Measurements from ENCODE around the gene RPL10.

Gene RPL10

DNA sequence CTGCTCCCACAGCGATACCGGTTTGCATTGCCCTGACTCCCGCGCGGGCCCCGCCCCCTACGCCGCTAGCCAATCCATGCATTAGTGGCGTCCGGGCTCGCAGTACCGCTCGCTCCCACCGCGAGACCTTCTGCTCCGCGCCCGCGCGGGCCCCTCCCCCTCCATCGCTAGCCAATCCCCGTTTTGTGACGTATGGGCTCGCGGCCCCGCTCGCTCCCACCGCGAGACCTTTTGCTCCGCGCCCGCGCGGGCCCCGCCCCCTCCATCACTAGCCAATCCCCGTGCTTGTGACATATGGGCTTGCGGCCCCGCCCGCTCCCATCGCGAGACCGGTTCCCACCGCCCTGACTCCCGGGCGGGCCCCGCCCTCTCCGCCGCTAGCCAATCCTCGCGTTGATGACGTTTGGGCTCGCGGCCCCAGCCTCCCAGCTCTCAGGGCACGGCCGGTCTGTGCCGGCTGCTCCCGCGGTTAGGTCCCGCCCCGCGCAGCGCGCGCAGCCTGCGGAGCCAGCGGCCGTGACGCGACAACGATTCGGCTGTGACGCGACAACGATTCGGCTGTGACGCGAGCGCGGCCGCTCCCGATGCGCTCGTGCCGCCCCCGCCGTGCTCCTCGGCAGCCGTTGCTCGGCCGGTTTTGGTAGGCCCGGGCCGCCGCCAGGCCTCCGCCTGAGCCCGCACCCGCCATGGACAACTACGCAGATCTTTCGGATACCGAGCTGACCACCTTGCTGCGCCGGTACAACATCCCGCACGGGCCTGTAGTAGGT lies 19.2 kb upstream of the RPL10 start, which contains the start of gene EMD:
Gene EMD, plus strand, starts transcription at position 497 of the 770 bp plus-strand sequence. Its CDS starts 190 bp downstream, at position 687.
- DNase-seq = peak; percentile 96
- Mint-ChIP-seq H3K4me3 (peak within 1 kb of the TSS; percentile 87), H3K27ac (peak within 1 kb of the TSS; percentile 59), H3K27me3 (ENCODE audit: low read depth, poor library complexity) (peaks cover 3% of the 10 kb centered on the region), H3K36me3 (ENCODE audit: low read depth) (peaks cover 4% of the 10 kb centered on the region), H3K9me3 (peaks cover 39% of the 10 kb centered on the region), H3K4me1 (peaks cover 27% of the 10 kb centered on the region)
- no peak for TF ChIP-seq CTCF (IDR thresholded peaks at IDR 0.05)

GRCh38 chrX:154379569-154379951 lies 18.6 kb upstream of the RPL10 start:
- Mint-ChIP-seq H3K4me3 (peak overlapping the region; percentile 87), H3K27me3 (ENCODE audit: low read depth, poor library complexity) (peaks cover 3% of the 10 kb centered on the region), H3K4me1 (peaks cover 27% of the 10 kb centered on the region), H3K27ac (peak overlapping the region; percentile 59), H3K36me3 (ENCODE audit: low read depth) (peaks cover 4% of the 10 kb centered on the region), H3K9me3 (peaks cover 43% of the 10 kb centered on the region)
- TF ChIP-seq CTCF (IDR thresholded peaks at IDR 0.05) = no peak
- no peak for DNase-seq

- DNase-seq = no peak
- H3K9me3 Mint-ChIP-seq = peaks cover 42% of the 10 kb centered on the region
- H3K27ac Mint-ChIP-seq = no peak overlapping the region
- no peak for TF ChIP-seq CTCF (IDR thresholded peaks at IDR 0.05)
- H3K36me3 Mint-ChIP-seq (ENCODE audit: low read depth) = peaks cover 4% of the 10 kb centered on the region
- H3K27me3 Mint-ChIP-seq (ENCODE audit: low read depth, poor library complexity) = peaks cover 3% of the 10 kb centered on the region
- peaks cover 26% of the 10 kb centered on the region for H3K4me1 Mint-ChIP-seq
- H3K4me3 Mint-ChIP-seq = peak overlapping the region; percentile 87
Measured at GRCh38 chrX:154380153-154380552, 18.0 kb upstream of the RPL10 start.

DNA sequence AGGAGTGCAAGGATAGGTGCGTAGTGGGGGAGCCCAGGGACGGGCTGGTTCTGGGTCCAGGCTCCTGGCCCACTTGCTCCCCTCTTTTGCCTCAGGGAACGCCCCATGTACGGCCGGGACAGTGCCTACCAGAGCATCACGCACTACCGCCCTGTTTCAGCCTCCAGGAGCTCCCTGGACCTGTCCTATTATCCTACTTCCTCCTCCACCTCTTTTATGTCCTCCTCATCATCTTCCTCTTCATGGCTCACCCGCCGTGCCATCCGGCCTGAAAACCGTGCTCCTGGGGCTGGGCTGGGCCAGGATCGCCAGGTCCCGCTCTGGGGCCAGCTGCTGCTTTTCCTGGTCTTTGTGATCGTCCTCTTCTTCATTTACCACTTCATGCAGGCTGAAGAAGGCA lies 17.4 kb upstream of the RPL10 start:
- Mint-ChIP-seq H3K27me3 (ENCODE audit: low read depth, poor library complexity) (peaks cover 3% of the 10 kb centered on the region), H3K27ac (peak overlapping the region; percentile 23), H3K36me3 (ENCODE audit: low read depth) (peaks cover 4% of the 10 kb centered on the region), H3K4me3 (peak overlapping the region; percentile 87), H3K4me1 (peaks cover 24% of the 10 kb centered on the region), H3K9me3 (peaks cover 39% of the 10 kb centered on the region)
- no peak for TF ChIP-seq CTCF (IDR thresholded peaks at IDR 0.05)
- no peak for DNase-seq

- DNase-seq = no peak
- H3K27ac Mint-ChIP-seq = no peak overlapping the region
- H3K9me3 Mint-ChIP-seq = peaks cover 37% of the 10 kb centered on the region
Measured at GRCh38 chrX:154381271-154381670, 16.9 kb upstream of the RPL10 start.

More at GRCh38 chrX:154381271-154381670, 16.9 kb upstream of the RPL10 start:
- Mint-ChIP-seq H3K4me1 (peaks cover 24% of the 10 kb centered on the region), H3K36me3 (ENCODE audit: low read depth) (peaks cover 4% of the 10 kb centered on the region), H3K4me3 (no peak overlapping the region), H3K27me3 (ENCODE audit: low read depth, poor library complexity) (peaks cover 3% of the 10 kb centered on the region)
- no peak for TF ChIP-seq CTCF (IDR thresholded peaks at IDR 0.05)

All from nephron progenitor cell (in vitro differentiated cells).